Measurements from ENCODE around the gene HACD3. TPM values are rescaled to one million over a fixed set of nuclear protein-coding genes. Genes with fewer than 3 reads are reported as not detected.

HACD3 gene
- total and polyA plus RNA-seq, 2 donors (not counting 1 experiment from before 2014, with no cell fraction given): 4.5 to 18.8 TPM

GRCh38 chr15:65484876-65485275 lies 45.4 kb upstream of the HACD3 start:
- Histone ChIP-seq H3K4me3 (ENCODE audit: control extremely low read depth in 1 of 5, extremely low read depth in 1 of 5, insufficient read depth in 1 of 5, low read depth in 2 of 5, low read length in 4 of 5) (no peak overlapping the region), H3K9me3 (ENCODE audit: control extremely low read depth in 1 of 3, control insufficient read depth in 2 of 3, insufficient read depth in 1 of 3, low read length in 2 of 3) (no peaks in the 10 kb centered on the region), H3K79me2 (ENCODE audit: control insufficient read depth, insufficient read depth, low read length) (no peaks in the 10 kb centered on the region), H3K27me3 (replicated peaks in 1 of 4; ENCODE audit: control extremely low read depth in 1 of 4, control insufficient read depth in 3 of 4, insufficient read depth in 4 of 4, low read length in 3 of 4) (no peaks in the 10 kb centered on the region), H3K4me1 (ENCODE audit: control insufficient read depth in 2 of 2, insufficient read depth in 2 of 2, low read length in 2 of 2) (no peaks in the 10 kb centered on the region), H2AFZ (ENCODE audit: insufficient read depth, low read depth, low read length, poor library complexity, severe bottlenecking) (no peak overlapping the region), H3K27ac (ENCODE audit: low read length in 2 of 2) (no peak overlapping the region), H3K4me2 (replicated peaks; ENCODE audit: low read depth, low read length, poor library complexity, severe bottlenecking) (no peak overlapping the region), H3K36me3 (replicated peaks in 1 of 2; ENCODE audit: control extremely low read depth in 1 of 2, control insufficient read depth in 1 of 2, extremely low read depth in 1 of 2, insufficient read depth in 2 of 2, low read length in 1 of 2) (peaks cover 14 to 61% of the 10 kb centered on the region in 2 experiments), H4K20me1 (ENCODE audit: control insufficient read depth, insufficient read depth, low read length, poor library complexity, severe bottlenecking) (no peaks in the 10 kb centered on the region), H3K9ac (ENCODE audit: low read length) (no peak overlapping the region)
- no peak overlapping the region for H3K27ac Mint-ChIP-seq
- no peak for ATAC-seq (ENCODE audit: low read depth)
- no peaks in the 10 kb centered on the region for H3K9me3 Mint-ChIP-seq (ENCODE audit: insufficient read depth)
- intact Hi-C loops (cut with micrococcal nuclease): no loop called here
- H3K4me1 Mint-ChIP-seq: no peaks in the 10 kb centered on the region
- no peak for DNase-seq
- POLR2A ChIA-PET: no interaction called here
- no peaks in the 10 kb centered on the region for H3K27me3 Mint-ChIP-seq
- no peak overlapping the region for H3K4me3 Mint-ChIP-seq
- TF ChIP-seq EZH2 (IDR thresholded peaks at IDR 0.05; ENCODE audit: borderline replicate concordance, insufficient read depth, low read depth, low read length, poor library complexity, severe bottlenecking): no peak
- WGBS (ENCODE audit: insufficient coverage): 92% methylated on average over 2 of the region's 4 CpGs
- CTCF ChIA-PET: no interaction called here

GRCh38 chr15:65494076-65494475 lies 36.2 kb upstream of the HACD3 start:
- Histone ChIP-seq H3K4me1 (ENCODE audit: control insufficient read depth in 2 of 2, insufficient read depth in 2 of 2, low read length in 2 of 2) (no peaks in the 10 kb centered on the region), H3K27me3 (replicated peaks in 1 of 4; ENCODE audit: control extremely low read depth in 1 of 4, control insufficient read depth in 3 of 4, insufficient read depth in 4 of 4, low read length in 3 of 4) (no peaks in the 10 kb centered on the region), H2AFZ (ENCODE audit: insufficient read depth, low read depth, low read length, poor library complexity, severe bottlenecking) (no peak overlapping the region), H3K36me3 (replicated peaks in 1 of 2; ENCODE audit: control extremely low read depth in 1 of 2, control insufficient read depth in 1 of 2, extremely low read depth in 1 of 2, insufficient read depth in 2 of 2, low read length in 1 of 2) (peaks cover 6 to 76% of the 10 kb centered on the region in 2 experiments), H3K27ac (ENCODE audit: low read length in 2 of 2) (no peak overlapping the region), H3K4me2 (replicated peaks; ENCODE audit: low read depth, low read length, poor library complexity, severe bottlenecking) (no peak overlapping the region), H3K9me3 (ENCODE audit: control extremely low read depth in 1 of 3, control insufficient read depth in 2 of 3, insufficient read depth in 1 of 3, low read length in 2 of 3) (no peaks in the 10 kb centered on the region), H3K9ac (ENCODE audit: low read length) (no peak overlapping the region), H3K4me3 (ENCODE audit: control extremely low read depth in 1 of 5, extremely low read depth in 1 of 5, insufficient read depth in 1 of 5, low read depth in 2 of 5, low read length in 4 of 5) (no peak overlapping the region), H4K20me1 (ENCODE audit: control insufficient read depth, insufficient read depth, low read length, poor library complexity, severe bottlenecking) (peaks cover 27% of the 10 kb centered on the region), H3K79me2 (ENCODE audit: control insufficient read depth, insufficient read depth, low read length) (peaks cover 26% of the 10 kb centered on the region)
- H3K4me1 Mint-ChIP-seq: peaks cover 2% of the 10 kb centered on the region
- DNase-seq (no peak), ATAC-seq (ENCODE audit: low read depth) (no peak)
- H3K9me3 Mint-ChIP-seq (ENCODE audit: insufficient read depth): no peaks in the 10 kb centered on the region
- H3K27ac Mint-ChIP-seq: no peak overlapping the region
- TF ChIP-seq EZH2 (IDR thresholded peaks at IDR 0.05; ENCODE audit: borderline replicate concordance, insufficient read depth, low read depth, low read length, poor library complexity, severe bottlenecking): no peak
- no peak for TF ChIP-seq CTCF (IDR thresholded peaks at IDR 0.05)
- H3K4me3 Mint-ChIP-seq: no peak overlapping the region
- ChIA-PET POLR2A (interaction anchor here (0.6 kb wide), 1 partner anchor 29 kb away, joined by 8 read pairs; no protein-coding TSS in a partner anchor), CTCF (interaction anchor here (0.6 kb wide), 1 partner anchor 431 kb away, joined by 3 read pairs; no protein-coding TSS in a partner anchor)
- no peaks in the 10 kb centered on the region for H3K27me3 Mint-ChIP-seq
- WGBS (ENCODE audit: insufficient coverage): 100% methylated on average over 1 of the region's 4 CpGs
- intact Hi-C loops (cut with micrococcal nuclease): no loop called here

Measured in B cell (primary cell).